A549 (cell line): ENCODE results near the gene DLG2.

ENCODE experiments used
- BHLHE40 ChIP-seq: IDR thresholded peaks from 2 replicates; pipeline ENCODE4 v1.6.1; 2012; ENCODE audit warnings: low read depth, low read length, inconsistent platforms
- CTCF ChIP-seq: fragments of >200 bp; sonication (Bioruptor Twin); formaldehyde crosslinking; IDR thresholded peaks from 3 replicates; pipeline ENCODE4 v1.5.1; 2016
- MYC ChIP-seq: IDR thresholded peaks from 2 replicates; pipeline ENCODE4 v1.6.1; 2012; ENCODE audit warnings: mild to moderate bottlenecking, inconsistent platforms, low read length, improper control_type of control experiment, borderline replicate concordance
- POLR2A ChIP-seq: IDR thresholded peaks from 2 replicates; pipeline ENCODE4 v1.6.1; 2012; ENCODE audit warnings: mild to moderate bottlenecking, low read length
- TP53 ChIP-seq: fragments of 250-450 bp; sonication (Bioruptor Pico); IDR thresholded peaks from 2 replicates; pipeline ENCODE4 v1.5.0; 2021; ENCODE audit warnings: mild to moderate bottlenecking, moderate library complexity

GRCh38 chr11:84751371-84751770 is 875.8 kb downstream of the DLG2 start:
- TF ChIP-seq CTCF (no peak), POLR2A (no peak), BHLHE40 (no peak), TP53 (CRISPR knock-in tag) (no peak), MYC (no peak)
